Right atrium auricular region (tissue), 2 donors: Measurements from ENCODE around the gene HSPA2. TPM values are rescaled to one million over a fixed set of nuclear protein-coding genes. Genes with fewer than 3 reads are reported as not detected.

Source experiments
- DNase-seq: peaks from one replicate; pipeline ENCODE4 v3.0.0-alpha.2; 2019; ENCODE audit warnings: low spot score
- H3K27ac ChIP-seq, 2 donors: fragments of 200-600 bp; sonication (generic); 1 replicate in 1 of 2; 2 replicates in 1 of 2; pipeline ENCODE4 v1.5.1; 2016 to 2019
- H3K27me3 ChIP-seq, 2 donors: fragments of 200-600 bp; sonication (generic); one replicate each; pipeline versions ENCODE4 v1.5.1 to v1.6.0; 2017 to 2019
- H3K36me3 ChIP-seq: fragments of 200-600 bp; sonication (generic); one replicate; pipeline ENCODE4 v1.5.1; 2016
- H3K4me1 ChIP-seq, 2 donors: fragments of 200-600 bp; sonication (generic); one replicate each; pipeline versions ENCODE4 v1.5.1 to v1.6.0; 2017 to 2019
- H3K4me3 ChIP-seq, 2 donors: fragments of 200-600 bp; sonication (generic); 1 replicate in 1 of 2; 2 replicates in 1 of 2; pipeline ENCODE4 v1.5.1; 2017 to 2019; ENCODE audit warnings: mild to moderate bottlenecking in 1 of 2, moderate library complexity in 1 of 2
- H3K9me3 ChIP-seq, 2 donors: fragments of 200-600 bp; sonication (generic); one replicate each; pipeline ENCODE4 v1.5.1; 2019
- total RNA-seq, 2 donors: library from RNA; depleted of rRNA; stranded (reverse); fragments of >200 nt; gene quantifications; one replicate each; pipeline ENCODE4 v1.1.0, GENCODE V29; 2016
- TF ChIP-seq, protein P1 (sequence below), 2 donors: fragments of 200-600 bp; sonication (generic); IDR thresholded peaks; one replicate each; pipeline ENCODE4 v1.5.1; 2019; ENCODE audit warnings: antibody characterized with exemption in 2 of 2

HSPA2 gene
- 100 to 1,000 TPM in 1 of 2 donors, 10 to 100 TPM in 1; 64.9 to 151 TPM for total RNA-seq

DNA sequence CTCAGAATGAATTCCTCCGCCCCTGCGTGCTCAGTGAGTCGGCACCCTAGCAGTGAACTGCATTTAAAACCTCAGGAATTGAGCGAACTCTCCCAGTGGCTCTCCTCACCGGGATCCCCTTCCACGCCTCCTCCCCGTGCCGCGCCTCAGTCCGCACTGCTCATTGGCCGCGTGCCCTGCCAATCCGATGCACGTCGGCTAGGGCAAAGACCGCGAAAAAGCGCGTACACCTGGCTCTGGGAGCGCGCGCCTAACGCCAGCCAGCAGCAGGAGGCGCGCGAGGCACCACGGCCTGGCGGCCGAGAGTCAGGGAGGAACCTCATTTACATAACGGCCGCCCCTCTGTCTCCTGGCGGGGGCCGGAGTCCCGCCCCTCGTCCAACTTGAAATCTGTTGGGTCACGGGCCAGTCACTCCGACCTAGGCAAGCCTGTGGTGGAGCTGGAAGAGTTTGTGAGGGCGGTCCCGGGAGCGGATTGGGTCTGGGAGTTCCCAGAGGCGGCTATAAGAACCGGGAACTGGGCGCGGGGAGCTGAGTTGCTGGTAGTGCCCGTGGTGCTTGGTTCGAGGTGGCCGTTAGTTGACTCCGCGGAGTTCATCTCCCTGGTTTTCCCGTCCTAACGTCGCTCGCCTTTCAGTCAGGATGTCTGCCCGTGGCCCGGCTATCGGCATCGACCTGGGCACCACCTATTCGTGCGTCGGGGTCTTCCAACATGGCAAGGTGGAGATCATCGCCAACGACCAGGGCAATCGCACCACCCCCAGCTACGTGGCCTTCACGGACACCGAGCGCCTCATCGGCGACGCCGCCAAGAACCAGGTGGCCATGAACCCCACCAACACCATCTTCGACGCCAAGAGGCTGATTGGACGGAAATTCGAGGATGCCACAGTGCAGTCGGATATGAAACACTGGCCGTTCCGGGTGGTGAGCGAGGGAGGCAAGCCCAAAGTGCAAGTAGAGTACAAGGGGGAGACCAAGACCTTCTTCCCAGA lies at the start of gene HSPA2:
Gene HSPA2, plus strand, starts transcription at position 534 of the 995 bp plus-strand sequence. Its CDS starts 109 bp downstream, at position 643.
- no peaks in the 10 kb centered on the region for H3K36me3 ChIP-seq
- peak within 1 kb of the TSS; percentile 53 to 72 for H3K4me3 ChIP-seq
- H3K4me1 ChIP-seq: peaks cover 0 to 29% of the 10 kb centered on the region in 2 donors
- peak within 1 kb of the TSS; percentile 87 to 91 for H3K27ac ChIP-seq
- no peaks in the 10 kb centered on the region for H3K9me3 ChIP-seq
- H3K27me3 ChIP-seq: no peaks in the 10 kb centered on the region
- TF ChIP-seq, protein P1, sequence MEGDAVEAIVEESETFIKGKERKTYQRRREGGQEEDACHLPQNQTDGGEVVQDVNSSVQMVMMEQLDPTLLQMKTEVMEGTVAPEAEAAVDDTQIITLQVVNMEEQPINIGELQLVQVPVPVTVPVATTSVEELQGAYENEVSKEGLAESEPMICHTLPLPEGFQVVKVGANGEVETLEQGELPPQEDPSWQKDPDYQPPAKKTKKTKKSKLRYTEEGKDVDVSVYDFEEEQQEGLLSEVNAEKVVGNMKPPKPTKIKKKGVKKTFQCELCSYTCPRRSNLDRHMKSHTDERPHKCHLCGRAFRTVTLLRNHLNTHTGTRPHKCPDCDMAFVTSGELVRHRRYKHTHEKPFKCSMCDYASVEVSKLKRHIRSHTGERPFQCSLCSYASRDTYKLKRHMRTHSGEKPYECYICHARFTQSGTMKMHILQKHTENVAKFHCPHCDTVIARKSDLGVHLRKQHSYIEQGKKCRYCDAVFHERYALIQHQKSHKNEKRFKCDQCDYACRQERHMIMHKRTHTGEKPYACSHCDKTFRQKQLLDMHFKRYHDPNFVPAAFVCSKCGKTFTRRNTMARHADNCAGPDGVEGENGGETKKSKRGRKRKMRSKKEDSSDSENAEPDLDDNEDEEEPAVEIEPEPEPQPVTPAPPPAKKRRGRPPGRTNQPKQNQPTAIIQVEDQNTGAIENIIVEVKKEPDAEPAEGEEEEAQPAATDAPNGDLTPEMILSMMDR (IDR thresholded peaks at IDR 0.05): peak; percentile 48 to 88
- DNase-seq: peak; percentile 99

DNA sequence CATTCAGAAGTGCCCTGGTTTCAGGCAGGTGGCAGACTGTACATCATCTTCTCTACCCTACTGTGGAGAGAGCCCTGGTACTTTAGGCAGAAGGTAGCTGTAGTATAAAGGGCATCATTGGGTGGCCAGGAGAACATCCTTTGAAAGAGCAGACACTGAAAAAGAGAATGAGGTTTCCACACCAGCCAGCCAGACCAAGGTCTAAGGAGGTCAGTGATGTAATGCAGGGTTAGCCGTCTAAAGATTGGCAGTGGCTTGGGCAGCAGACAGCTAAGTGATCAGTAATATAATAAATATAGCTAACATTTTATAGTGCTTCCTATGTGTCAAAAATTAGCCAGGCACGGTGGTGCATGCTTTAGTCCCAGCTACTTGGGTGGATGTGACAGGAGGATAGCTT lies 48.9 kb upstream of the HSPA2 start:
- no peaks in the 10 kb centered on the region for H3K9me3 ChIP-seq
- H3K27me3 ChIP-seq: no peaks in the 10 kb centered on the region
- TF ChIP-seq, protein P1 (IDR thresholded peaks at IDR 0.05): no peak
- no peak for DNase-seq
- peaks cover 0 to 7% of the 10 kb centered on the region in 2 donors for H3K4me1 ChIP-seq
- H3K4me3 ChIP-seq: no peak overlapping the region
- H3K27ac ChIP-seq: no peak overlapping the region
- peaks cover 32% of the 10 kb centered on the region for H3K36me3 ChIP-seq

DNA sequence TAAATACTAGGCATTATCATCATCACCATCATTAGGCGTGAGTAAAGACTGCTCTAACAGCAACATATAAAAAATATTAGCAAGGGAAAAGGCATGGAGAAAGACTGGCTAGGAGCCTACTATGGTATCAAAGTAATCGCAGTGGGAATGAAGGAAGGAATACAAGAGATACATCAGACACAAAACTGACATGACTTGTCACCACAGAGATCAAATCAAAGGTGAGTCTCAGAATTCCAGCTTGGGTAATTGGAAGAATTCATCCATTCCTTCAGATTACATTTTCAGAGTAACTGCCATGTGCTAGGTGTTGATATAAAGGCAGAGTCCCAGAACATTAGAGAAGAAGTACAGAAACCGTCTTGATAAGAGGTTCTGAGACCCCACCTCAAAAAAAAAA lies 47.1 kb upstream of the HSPA2 start:
- Histone ChIP-seq H3K27ac (peak overlapping the region in 1 of 2 donors; percentile 24), H3K4me1 (peaks cover 0 to 12% of the 10 kb centered on the region in 2 donors), H3K36me3 (peaks cover 15% of the 10 kb centered on the region), H3K9me3 (no peaks in the 10 kb centered on the region), H3K4me3 (no peak overlapping the region), H3K27me3 (no peaks in the 10 kb centered on the region)
- DNase-seq: no peak
- TF ChIP-seq, protein P1 (IDR thresholded peaks at IDR 0.05): no peak

DNA sequence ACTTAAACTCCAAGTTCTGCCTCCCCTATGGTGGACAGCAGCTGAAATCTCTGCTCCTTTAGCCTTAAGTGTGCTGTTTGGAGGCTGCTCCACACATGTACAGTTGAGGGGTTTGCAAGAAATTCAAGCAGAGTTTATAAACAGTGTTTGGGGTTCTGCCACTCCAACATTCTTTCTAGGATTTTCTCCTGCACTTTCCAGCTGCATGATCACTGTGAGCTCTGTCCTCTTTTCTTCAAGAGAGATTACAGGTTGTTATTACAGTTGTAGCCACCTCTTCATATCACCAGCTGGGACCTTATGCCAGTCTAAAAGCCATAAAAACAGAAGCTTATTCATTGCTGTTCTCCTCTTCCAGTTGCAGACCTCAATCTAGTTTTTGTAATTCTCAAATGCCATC lies 45.3 kb upstream of the HSPA2 start:
- no peak for DNase-seq
- Histone ChIP-seq H3K4me3 (no peak overlapping the region), H3K36me3 (no peaks in the 10 kb centered on the region), H3K27ac (no peak overlapping the region), H3K4me1 (peaks cover 0 to 12% of the 10 kb centered on the region in 2 donors), H3K27me3 (no peaks in the 10 kb centered on the region), H3K9me3 (no peaks in the 10 kb centered on the region)
- TF ChIP-seq, protein P1 (IDR thresholded peaks at IDR 0.05): no peak

DNA sequence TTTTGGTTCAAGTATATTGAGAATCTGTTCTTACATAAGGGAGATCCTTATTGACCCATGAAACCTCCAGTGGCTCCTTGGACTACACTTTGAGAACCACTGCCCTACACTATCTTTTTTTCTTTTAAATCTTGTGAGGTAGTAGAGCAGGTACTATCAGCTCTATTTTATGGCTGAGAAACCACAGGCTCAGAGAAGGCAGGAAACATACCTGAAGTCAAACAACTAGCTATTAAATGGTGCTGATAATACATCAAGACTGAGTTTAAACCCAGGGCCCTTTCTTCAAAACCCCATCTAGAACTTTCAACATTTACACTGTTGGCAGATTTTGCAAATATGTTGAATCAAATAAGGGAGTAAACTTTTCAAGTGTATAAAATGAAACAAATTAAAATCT lies 43.8 kb upstream of the HSPA2 start:
- Histone ChIP-seq H3K4me3 (no peak overlapping the region), H3K27me3 (no peaks in the 10 kb centered on the region), H3K9me3 (no peaks in the 10 kb centered on the region), H3K4me1 (peaks cover 0 to 26% of the 10 kb centered on the region in 2 donors), H3K27ac (no peak overlapping the region), H3K36me3 (no peaks in the 10 kb centered on the region)
- no peak for DNase-seq
- TF ChIP-seq, protein P1 (IDR thresholded peaks at IDR 0.05): no peak
